Measurements from ENCODE around the gene OR1J1.

Gene OR1J1

DNA sequence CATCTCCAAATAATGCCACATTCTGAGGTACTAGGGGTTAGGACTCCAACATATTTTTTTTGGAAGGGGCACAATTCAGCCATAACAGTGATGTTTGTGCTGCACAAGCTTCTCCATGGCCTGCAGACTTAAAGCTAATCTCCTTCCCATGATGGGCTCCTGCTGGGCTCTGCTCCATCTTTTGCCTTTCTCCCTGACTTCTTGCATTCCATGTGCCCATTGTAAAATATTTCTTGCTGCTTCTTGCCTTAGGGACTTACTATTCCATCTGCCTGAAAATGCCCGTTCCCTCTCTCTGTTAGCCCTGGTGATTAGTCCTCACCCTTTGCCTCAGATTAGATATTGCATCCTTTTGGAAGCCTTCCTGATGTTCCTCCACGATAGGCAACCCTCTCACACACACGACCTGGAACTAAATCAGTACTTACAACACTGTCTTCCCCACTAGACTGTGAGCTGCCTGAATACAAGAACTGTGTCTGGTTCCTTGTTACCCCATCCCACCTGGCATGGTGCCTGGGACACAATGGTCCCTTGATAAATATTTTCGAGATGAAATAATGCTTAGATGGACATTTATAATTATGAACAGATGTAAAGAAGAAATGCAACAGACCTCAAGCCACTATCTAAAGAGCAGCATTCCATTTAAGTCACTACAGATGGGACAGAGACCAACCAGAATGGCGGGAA lies 33.5 kb downstream of the OR1J1 start:
- no peak for TF ChIP-seq CTCF (IDR thresholded peaks at IDR 0.05)

DNA sequence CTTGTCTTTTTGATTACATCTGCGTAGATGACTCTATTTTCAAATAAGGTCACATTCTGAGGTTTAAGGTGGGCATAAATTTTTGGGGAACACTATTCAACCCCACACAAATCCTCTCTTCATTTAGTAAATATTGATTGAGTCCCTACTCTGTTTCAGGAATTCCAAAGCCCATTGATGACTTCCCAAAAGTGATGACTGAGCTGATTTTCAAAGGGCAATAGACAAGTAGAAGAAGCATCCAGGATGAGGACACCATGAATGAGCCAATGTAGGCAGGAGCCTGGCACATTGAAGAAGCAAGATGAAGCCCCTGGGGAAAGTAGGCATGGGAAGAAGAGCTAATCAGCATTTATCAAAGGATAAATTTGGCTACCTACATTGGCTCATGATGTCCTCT lies 35.2 kb downstream of the OR1J1 start:
- TF ChIP-seq CTCF (IDR thresholded peaks at IDR 0.05): no peak

Data from LNCAP (cell line).